SK-N-MC (cell line): ENCODE results near the gene MRGPRD.

Experiments used
- DNase-seq: peaks from one replicate; pipeline ENCODE4 v3.0.0-alpha.2; 2011; ENCODE audit warnings: low read depth, low spot score
- H3K27ac ChIP-seq: fragments of 200-600 bp; sonication (generic); 2 replicates; pipeline ENCODE4 v1.5.1; 2016; ENCODE audit warnings: mixed run types
- H3K36me3 ChIP-seq: fragments of 200-600 bp; sonication (generic); 2 replicates; pipeline ENCODE4 v1.6.1; 2017; ENCODE audit warnings: antibody characterized with exemption, low read length, mixed read lengths; ENCODE audit not compliant: insufficient read depth
- H3K4me3 ChIP-seq: fragments of 200-600 bp; sonication (generic); 2 replicates; pipeline ENCODE4 v1.5.1; 2016
- H3K9ac ChIP-seq: fragments of 200-600 bp; sonication (generic); 2 replicates; pipeline ENCODE4 v1.8.0; 2017; ENCODE audit warnings: mixed run types, mixed read lengths; ENCODE audit not compliant: insufficient read length
- H3K9me3 ChIP-seq: fragments of 200-600 bp; sonication (generic); 2 replicates; pipeline ENCODE4 v1.6.1; 2017; ENCODE audit warnings: low read depth, mild to moderate bottlenecking, antibody characterized with exemption, low read length, moderate library complexity, mixed read lengths
- EZH2 ChIP-seq: fragments of 200-600 bp; sonication (generic); IDR thresholded peaks from one replicate; pipeline ENCODE4 v1.6.1; 2017; ENCODE audit warnings: antibody characterized with exemption
- FOXP2 ChIP-seq: optimal IDR thresholded peaks from 2 replicates; pipeline ENCODE3; 2011; ENCODE audit warnings: mild to moderate bottlenecking, moderate library complexity; ENCODE audit not compliant: insufficient read depth; ENCODE audit errors: extremely low read length, control extremely low read depth
- POLR2AphosphoS5 ChIP-seq: IDR thresholded peaks from 2 replicates; pipeline ENCODE4 v1.6.1; 2012; ENCODE audit warnings: mild to moderate bottlenecking, low read depth, low read length, borderline replicate concordance

The MRGPRD gene

DNA sequence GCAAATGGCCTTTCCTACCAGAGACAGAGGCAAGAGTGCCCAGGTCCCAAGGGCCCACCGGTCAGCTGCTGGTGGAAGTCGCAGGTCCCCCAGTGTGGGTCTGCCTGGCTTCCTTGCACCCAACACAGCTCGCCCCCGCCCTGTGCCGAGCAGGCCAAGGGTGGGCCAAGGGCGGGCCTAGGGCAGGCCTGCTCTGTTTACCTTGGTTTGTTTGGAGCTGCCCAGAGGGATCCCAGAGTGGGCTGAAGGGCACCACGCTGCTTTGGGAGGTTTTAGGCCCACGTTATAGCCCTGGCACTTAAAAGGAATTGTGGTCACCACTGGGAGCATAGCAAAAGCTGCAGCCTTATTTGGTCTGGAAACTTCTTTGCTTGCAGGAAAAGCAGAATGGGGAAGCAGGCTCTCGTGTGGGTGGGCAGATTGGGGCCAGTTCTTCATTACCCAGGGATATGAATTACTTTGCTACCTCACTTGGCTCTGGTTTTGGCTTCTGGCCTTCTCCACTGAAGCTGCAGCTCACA, 38.0 kb downstream of the MRGPRD start:
- H3K4me3 ChIP-seq, result no peak overlapping the region
- no peak for TF ChIP-seq FOXP2
- TF ChIP-seq EZH2, result no peak
- no peak for TF ChIP-seq POLR2AphosphoS5
- no peaks in the 10 kb centered on the region for H3K9me3 ChIP-seq
- H3K36me3 ChIP-seq, result peaks cover 13% of the 10 kb centered on the region
- no peak overlapping the region for H3K9ac ChIP-seq
- no peak overlapping the region for H3K27ac ChIP-seq
- no peak for DNase-seq

DNA sequence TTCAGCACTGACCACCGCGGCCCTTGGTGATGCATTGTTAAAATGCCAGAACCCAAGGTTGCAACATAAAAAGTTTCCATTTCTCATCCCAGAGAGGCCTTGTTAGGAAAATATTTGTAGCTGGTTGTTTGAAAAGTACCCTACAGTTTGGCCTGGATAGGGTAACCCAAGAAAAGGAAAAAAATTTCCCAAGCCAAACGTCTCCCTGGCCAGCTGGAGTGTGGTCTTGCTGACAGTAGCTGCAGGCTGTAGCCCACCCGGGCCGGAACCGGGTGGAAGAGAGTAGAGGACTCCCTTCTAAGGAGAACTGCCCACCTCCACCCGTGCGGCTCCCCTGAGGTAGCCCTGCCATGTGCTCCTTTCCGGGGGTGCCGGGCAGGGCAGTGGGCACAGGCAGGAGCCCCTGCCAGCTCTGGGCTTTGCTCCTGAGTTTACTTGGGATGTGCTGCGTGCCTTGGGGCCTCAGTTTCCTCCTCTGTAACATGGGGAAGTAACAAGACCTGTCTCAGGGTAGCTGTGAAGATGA, 38.6 kb downstream of the MRGPRD start:
- Histone ChIP-seq H3K9ac (no peak overlapping the region), H3K4me3 (no peak overlapping the region), H3K9me3 (no peaks in the 10 kb centered on the region), H3K36me3 (peaks cover 18% of the 10 kb centered on the region), H3K27ac (no peak overlapping the region)
- no peak for TF ChIP-seq FOXP2
- no peak for TF ChIP-seq EZH2
- TF ChIP-seq POLR2AphosphoS5, result no peak; the same call in 1 of the 2 replicates
- DNase-seq, result no peak

DNA sequence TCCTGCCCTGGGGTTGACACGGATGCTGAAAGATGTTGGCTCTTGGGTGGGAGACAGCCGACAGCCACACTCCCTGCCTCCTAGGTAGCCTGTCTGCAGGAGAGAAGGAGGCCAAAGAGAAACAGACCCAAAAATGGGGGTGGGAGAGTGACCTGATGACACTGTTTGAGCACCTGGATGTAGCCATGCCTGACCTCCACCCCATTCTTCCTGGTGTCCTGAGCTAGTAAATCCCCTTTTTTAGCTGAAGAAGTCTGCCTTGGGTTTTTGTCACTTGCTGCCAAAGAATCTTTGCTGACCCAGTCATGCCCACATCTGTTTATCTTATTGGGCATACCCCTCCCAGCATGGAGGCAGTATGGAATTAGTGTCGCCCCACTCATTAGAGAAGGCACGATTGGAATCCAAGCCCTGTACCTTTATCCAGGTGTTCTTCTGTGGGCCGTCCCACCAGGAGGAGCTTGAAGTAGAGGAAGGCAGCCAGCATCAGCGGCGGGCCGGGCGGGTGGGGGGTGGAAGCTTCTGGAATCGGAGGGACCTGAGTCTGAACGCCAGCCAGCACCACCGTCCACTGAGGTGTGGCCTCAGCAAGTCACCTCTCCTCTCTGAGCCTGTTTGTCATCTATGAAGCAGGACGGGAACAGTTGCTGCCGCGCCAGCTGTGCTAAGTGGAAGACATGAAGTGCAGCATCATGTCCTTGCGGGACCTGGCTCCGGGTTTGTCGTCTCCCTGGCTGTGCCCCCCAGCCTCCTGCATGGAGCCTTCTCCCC, 39.3 kb downstream of the MRGPRD start:
- Histone ChIP-seq H3K36me3 (peaks cover 23% of the 10 kb centered on the region), H3K4me3 (no peak overlapping the region)

DNA sequence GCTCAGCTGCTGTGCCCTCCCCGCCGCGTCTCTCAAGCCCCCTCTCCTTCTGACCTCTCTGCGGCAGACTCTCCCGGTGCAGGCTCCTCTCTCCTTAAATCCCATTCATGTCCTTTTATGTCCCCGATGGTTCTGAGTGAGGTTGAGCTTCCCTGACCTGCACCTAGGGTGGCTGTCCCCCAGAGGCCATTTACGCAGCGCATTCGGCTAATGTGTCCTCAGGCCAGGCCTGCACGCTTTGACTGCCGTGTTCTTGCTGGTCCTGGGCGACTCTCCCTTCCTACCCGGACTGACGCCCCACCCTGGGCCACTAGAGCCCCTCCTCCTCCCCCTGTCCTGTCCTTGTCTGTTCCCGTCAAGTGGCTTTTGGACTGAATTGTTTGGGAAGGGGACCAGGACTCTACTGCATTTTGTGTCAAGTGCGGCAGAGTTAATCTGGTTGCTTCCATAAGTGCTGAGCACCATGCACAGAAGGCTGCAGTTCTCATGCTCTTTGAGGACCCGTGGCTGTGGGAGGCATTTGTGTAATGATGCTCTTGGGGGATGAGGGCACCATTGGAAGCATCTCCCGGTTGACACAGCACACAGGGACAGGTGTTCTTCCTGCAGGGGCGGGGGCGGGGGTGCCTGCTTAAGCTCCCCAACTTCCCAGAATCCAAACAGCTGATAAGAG, 40.0 kb downstream of the MRGPRD start:
- Histone ChIP-seq H3K4me3 (no peak overlapping the region), H3K36me3 (peaks cover 28% of the 10 kb centered on the region), H3K9ac (no peak overlapping the region), H3K27ac (no peak overlapping the region), H3K9me3 (no peaks in the 10 kb centered on the region)
- no peak for DNase-seq
- TF ChIP-seq EZH2 (no peak), POLR2AphosphoS5 (no peak), FOXP2 (no peak)

More for the DNA sequence above, 39.3 kb downstream of the MRGPRD start:
- no peak for TF ChIP-seq FOXP2
- no peak for TF ChIP-seq EZH2
- TF ChIP-seq POLR2AphosphoS5, result no peak
- Histone ChIP-seq H3K9me3 (no peaks in the 10 kb centered on the region), H3K9ac (no peak overlapping the region), H3K27ac (no peak overlapping the region)
- DNase-seq, result no peak

DNA sequence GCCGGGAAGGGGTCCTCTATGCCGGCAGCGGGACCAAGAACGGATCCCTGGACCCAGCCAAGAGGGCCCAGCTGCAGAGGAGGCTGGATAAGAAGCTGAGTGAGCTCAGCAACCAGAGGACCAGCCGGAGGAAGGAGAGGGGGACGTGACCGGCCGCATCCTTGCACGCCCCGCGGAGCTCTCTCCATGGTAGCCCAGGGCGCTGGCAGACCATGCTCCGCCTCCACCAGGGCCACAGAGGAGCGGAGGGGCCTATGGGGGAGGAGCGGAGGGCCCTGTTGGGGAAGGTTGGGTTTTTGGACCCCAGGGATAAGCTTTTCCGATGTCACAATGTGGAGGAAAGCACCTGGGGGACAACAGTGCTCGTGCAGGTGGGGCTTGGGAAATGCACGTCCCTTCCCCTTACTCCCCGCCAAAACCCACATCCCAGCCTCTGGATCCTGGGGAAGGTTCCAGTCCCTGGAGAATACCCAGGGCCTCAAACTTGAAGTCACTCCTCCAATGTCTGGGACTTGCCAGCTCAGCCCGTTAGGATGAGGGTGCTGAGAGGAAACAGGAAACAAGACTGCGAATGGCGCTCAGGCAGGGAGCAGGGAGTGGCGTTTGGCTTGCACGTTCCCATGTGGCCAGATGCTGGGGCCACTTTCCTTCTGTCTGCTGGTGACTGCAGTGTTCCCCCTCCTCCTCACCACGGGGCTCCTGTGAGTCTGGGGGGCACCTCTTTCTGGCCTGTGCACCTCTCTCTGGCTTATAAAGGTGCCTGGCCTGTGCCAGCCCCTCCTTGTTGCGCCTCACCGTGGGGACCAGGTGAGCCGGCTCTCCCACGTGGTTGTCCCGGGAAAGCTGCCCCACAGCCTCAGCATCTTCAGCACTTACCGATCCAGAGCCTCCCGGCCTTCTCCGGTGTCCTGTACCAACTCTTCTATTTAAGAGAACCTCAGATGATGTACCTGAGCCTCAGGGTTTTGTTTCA, 40.9 kb downstream of the MRGPRD start:
- DNase-seq, result no peak
- Histone ChIP-seq H3K4me3 (no peak overlapping the region), H3K9ac (no peak overlapping the region), H3K27ac (no peak overlapping the region), H3K9me3 (no peaks in the 10 kb centered on the region), H3K36me3 (peaks cover 32% of the 10 kb centered on the region)
- TF ChIP-seq FOXP2, result no peak
- TF ChIP-seq EZH2, result no peak
- TF ChIP-seq POLR2AphosphoS5, result no peak

DNA sequence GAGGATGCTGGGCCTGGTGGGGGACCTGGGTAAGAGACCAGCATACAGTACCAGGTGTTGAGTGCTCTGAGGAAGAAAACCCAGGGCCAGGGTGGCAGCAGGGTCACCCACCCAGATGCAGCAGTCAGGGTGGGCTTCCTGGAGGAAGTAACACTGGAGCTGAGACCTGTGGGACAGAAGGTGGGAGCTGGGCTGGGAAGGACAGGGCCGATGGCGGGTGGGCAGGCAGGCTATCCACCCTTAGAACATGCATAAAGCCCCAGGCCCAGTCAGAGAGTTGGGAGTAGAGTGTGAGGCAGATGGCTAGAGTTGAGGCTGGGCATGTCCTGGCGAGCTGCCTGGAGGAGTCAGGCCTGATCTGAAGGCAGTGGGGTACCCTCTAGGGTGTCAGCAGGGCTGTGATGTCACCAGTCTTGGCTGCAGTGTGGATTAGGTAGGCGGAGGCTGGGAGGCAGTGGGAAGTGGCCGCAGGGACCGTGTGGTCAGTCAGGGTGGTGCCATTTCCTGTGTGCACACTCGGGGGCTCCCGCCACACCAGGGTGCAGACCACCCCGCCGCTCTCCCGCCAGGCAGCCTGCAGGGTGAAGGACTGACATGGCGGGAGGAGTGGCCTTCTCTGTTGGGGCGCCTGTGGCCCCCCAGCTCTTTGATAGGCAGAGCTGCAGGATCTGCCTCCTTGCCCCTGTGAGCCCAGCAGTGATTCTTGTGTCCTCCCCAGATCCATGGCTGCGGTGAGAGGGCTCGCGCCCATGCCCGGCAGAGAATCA, 41.8 kb downstream of the MRGPRD start:
- Histone ChIP-seq H3K36me3 (peaks cover 33% of the 10 kb centered on the region), H3K9me3 (no peaks in the 10 kb centered on the region), H3K27ac (no peak overlapping the region), H3K9ac (no peak overlapping the region), H3K4me3 (no peak overlapping the region)
- no peak for TF ChIP-seq EZH2
- TF ChIP-seq POLR2AphosphoS5, result no peak
- no peak for TF ChIP-seq FOXP2
- no peak for DNase-seq

DNA sequence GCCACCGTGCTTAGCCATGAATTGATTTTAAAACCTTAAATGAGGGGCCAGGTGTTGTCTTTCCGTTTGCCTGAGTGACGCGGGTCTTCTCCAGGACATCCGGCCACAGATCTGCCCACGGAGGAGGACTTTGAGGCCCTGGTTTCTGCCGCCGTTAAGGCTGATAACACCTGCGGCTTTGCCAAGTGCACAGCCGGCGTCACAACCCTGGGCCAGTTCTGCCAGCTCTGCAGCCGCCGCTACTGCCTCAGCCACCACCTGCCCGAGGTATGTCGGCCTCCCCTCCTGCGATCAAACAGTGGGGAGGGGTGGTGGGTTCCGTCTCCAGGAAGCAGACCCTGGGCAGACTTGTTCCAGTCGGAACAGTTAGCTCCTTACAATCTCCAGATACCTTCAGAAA, 42.7 kb downstream of the MRGPRD start:
- peaks cover 33% of the 10 kb centered on the region for H3K36me3 ChIP-seq
- no peaks in the 10 kb centered on the region for H3K9me3 ChIP-seq
- no peak for DNase-seq
- TF ChIP-seq POLR2AphosphoS5, result no peak
- no peak for TF ChIP-seq EZH2
- no peak for TF ChIP-seq FOXP2
- H3K27ac ChIP-seq, result no peak overlapping the region
- no peak overlapping the region for H3K4me3 ChIP-seq
- H3K9ac ChIP-seq, result no peak overlapping the region
